A549 (cell line): Measurements from ENCODE around the gene ANKS1B. TPM values are rescaled to one million over a fixed set of nuclear protein-coding genes. Genes with fewer than 3 reads are reported as not detected.

Source experiments
- ATAC-seq, 2 experiments: fragments of 200-7000 bp in 1 of 2; fragments of >200 bp in 1 of 2; cut with Nextera tagmentation in 1 of 2; cut with Tn5 transposase in 1 of 2; 3 replicates each; pipeline versions ENCODE4 v1.8.0 to v1.9.1; 2018 to 2020; ENCODE audit warnings: mild to moderate bottlenecking in 1 of 2, moderate library complexity in 1 of 2
- CTCF ChIA-PET: fragments of 300-600 bp; sonication (Branson Sonifier 250); formaldehyde crosslinking; extraction: SDS; loops from one replicate; lab custom pipeline; 2021; ENCODE audit warnings: antibody characterized with exemption, inconsistent platforms; lab: Yijun Ruan, JAX
- POLR2A ChIA-PET: fragments of 350-600 bp; formaldehyde crosslinking; extraction: SDS; loops from one replicate; lab custom pipeline; 2021; ENCODE audit warnings: antibody characterized with exemption, inconsistent platforms; lab: Yijun Ruan, JAX
- DNase-seq, 2 experiments: peaks; one replicate each; pipeline versions ENCODE4 v3.0.0 to v3.0.0-alpha.2; 2011 to 2016; ENCODE audit warnings: low read depth in 1 of 2, low spot score in 1 of 2
- FAIRE-seq: peaks from 2 replicates; lab custom pipeline; 2011; peaks lifted over from hg19 to GRCh38; lab: Jason Lieb, UNC
- H3K27ac ChIP-seq, 2 experiments: fragments of >200 bp; sonication (Bioruptor Twin); formaldehyde crosslinking; 3 replicates each; pipeline ENCODE4 v1.5.1; 2016 to 2017
- H3K4me1 ChIP-seq: fragments of >200 bp; sonication (Bioruptor Twin); formaldehyde crosslinking; 3 replicates; pipeline ENCODE4 v1.6.1; 2016
- H3K4me2 ChIP-seq: fragments of >200 bp; sonication (Bioruptor Twin); formaldehyde crosslinking; 3 replicates; pipeline ENCODE4 v1.6.1; 2016
- H3K4me3 ChIP-seq: fragments of >200 bp; sonication (Bioruptor Twin); formaldehyde crosslinking; 3 replicates; pipeline ENCODE4 v1.5.1; 2016
- H3K9me3 ChIP-seq: fragments of >200 bp; sonication (Bioruptor Twin); formaldehyde crosslinking; 3 replicates; pipeline ENCODE4 v1.6.1; 2016
- BHLHE40 ChIP-seq: IDR thresholded peaks from 2 replicates; pipeline ENCODE4 v1.6.1; 2012; ENCODE audit warnings: low read depth, low read length, inconsistent platforms
- CBX2 ChIP-seq: fragments of 200-600 bp; sonication (generic); IDR thresholded peaks from 2 replicates; pipeline ENCODE4 v1.6.1; 2016; ENCODE audit warnings: low read depth, mild to moderate bottlenecking, borderline replicate concordance
- CHD4 ChIP-seq: fragments of 200-600 bp; sonication (generic); IDR thresholded peaks from 2 replicates; pipeline ENCODE4 v1.6.1; 2016; ENCODE audit warnings: antibody characterized with exemption, mild to moderate bottlenecking, borderline replicate concordance
- EHMT2 ChIP-seq: fragments of 200-600 bp; sonication (generic); IDR thresholded peaks from 2 replicates; pipeline ENCODE4 v1.6.1; 2016; ENCODE audit warnings: antibody characterized with exemption, low read depth, mild to moderate bottlenecking, moderate library complexity
- GATA3 ChIP-seq: IDR thresholded peaks from 2 replicates; pipeline ENCODE4 v1.6.1; 2012; ENCODE audit warnings: borderline replicate concordance
- HOXB13 ChIP-seq: fragments of 250-450 bp; sonication (Bioruptor Pico); IDR thresholded peaks from 2 replicates; pipeline ENCODE4 v1.5.0; 2020; ENCODE audit warnings: low read depth, mild to moderate bottlenecking, moderate library complexity
- HOXB5 ChIP-seq: fragments of 250-450 bp; sonication (Bioruptor Pico); IDR thresholded peaks from 2 replicates; pipeline ENCODE4 v1.5.0; 2020; ENCODE audit warnings: mild to moderate bottlenecking, moderate library complexity
- MAZ ChIP-seq: fragments of 150-350 bp; IDR thresholded peaks from 2 replicates; pipeline ENCODE4 v1.6.1; 2014; ENCODE audit warnings: antibody characterized with exemption, low read depth, low read length, borderline replicate concordance
- MYC ChIP-seq: IDR thresholded peaks from 2 replicates; pipeline ENCODE4 v1.6.1; 2012; ENCODE audit warnings: mild to moderate bottlenecking, inconsistent platforms, low read length, improper control_type of control experiment, borderline replicate concordance
- NFE2L2 ChIP-seq: fragments of 150-350 bp; conservative IDR thresholded peaks from 2 replicates; pipeline ENCODE4 v1.6.1; 2014; ENCODE audit warnings: low read length
- RARB ChIP-seq: fragments of 250-450 bp; sonication (Bioruptor Pico); IDR thresholded peaks from 2 replicates; pipeline ENCODE4 v1.8.0; 2021; ENCODE audit warnings: mild to moderate bottlenecking, moderate library complexity
- RFX5 ChIP-seq: fragments of 450-650 bp; IDR thresholded peaks from 2 replicates; pipeline ENCODE4 v1.7.1; 2014; ENCODE audit warnings: antibody characterized with exemption, mild to moderate bottlenecking, moderate library complexity
- RNF2 ChIP-seq: fragments of 200-600 bp; sonication (generic); IDR thresholded peaks from 2 replicates; pipeline ENCODE4 v1.6.1; 2016; ENCODE audit warnings: low read depth, mild to moderate bottlenecking, antibody characterized with exemption, moderate library complexity, borderline replicate concordance
- SMC3 ChIP-seq: fragments of >200 bp; sonication (Bioruptor Twin); formaldehyde crosslinking; IDR thresholded peaks from 3 replicates; pipeline ENCODE4 v1.6.1; 2018; ENCODE audit warnings: inconsistent platforms
- SREBF2 ChIP-seq: fragments of 450-650 bp; IDR thresholded peaks from 2 replicates; pipeline ENCODE4 v1.6.1; 2014; ENCODE audit warnings: mild to moderate bottlenecking, moderate library complexity
- TFCP2L1 ChIP-seq: fragments of 250-450 bp; sonication (Bioruptor Pico); IDR thresholded peaks from 2 replicates; pipeline ENCODE4 v1.5.0; 2021; ENCODE audit warnings: mild to moderate bottlenecking
- ZFP36 ChIP-seq: fragments of 450-650 bp; IDR thresholded peaks from 2 replicates; pipeline ENCODE4 v1.6.1; 2014; ENCODE audit warnings: borderline replicate concordance; ENCODE audit not compliant: partially characterized antibody
- ZNF302 ChIP-seq: fragments of 250-450 bp; sonication (Bioruptor Pico); IDR thresholded peaks from 2 replicates; pipeline ENCODE4 v1.9.0; 2021; ENCODE audit warnings: inconsistent platforms, mild to moderate bottlenecking, moderate library complexity
- WGBS: methylation state at CpG from one replicate; pipeline ENCODE4 v1.1.6; 2017; ENCODE audit errors: missing lambda C conversion rate; 5-methylcytosine and 5-hydroxymethylcytosine counted together
- polyA plus RNA-seq, 4 experiments: library from polyadenylated mRNA; depleted of rRNA in 3 of 4; stranded (reverse); fragments of >200 nt; fragmentation: RNase III in 1 of 4; extraction: RNeasy Plus Mini Kit Qiagen cat#74134 plus additional on column Dnase treatment in 1 of 4; gene quantifications; 2 replicates in 3 of 4; 3 replicates in 1 of 4; pipeline ENCODE4 v1.2.3, GENCODE V29; 2011 to 2017
- TF ChIP-seq, protein P1 (sequence below): fragments of >200 bp; sonication (Bioruptor Twin); formaldehyde crosslinking; IDR thresholded peaks from 2 replicates; pipeline ENCODE4 v1.6.1; 2016
- TF ChIP-seq, protein P2 (sequence below): IDR thresholded peaks from 2 replicates; pipeline ENCODE4 v1.6.1; 2012
- TF ChIP-seq, protein P3 (sequence below): IDR thresholded peaks from 2 replicates; pipeline ENCODE4 v1.6.1; 2012

The ANKS1B gene
- polyA plus RNA-seq, 2 of the 4 experiments (the other 2 are of a cell fraction), result 1.5 to 2.2 TPM

DNA sequence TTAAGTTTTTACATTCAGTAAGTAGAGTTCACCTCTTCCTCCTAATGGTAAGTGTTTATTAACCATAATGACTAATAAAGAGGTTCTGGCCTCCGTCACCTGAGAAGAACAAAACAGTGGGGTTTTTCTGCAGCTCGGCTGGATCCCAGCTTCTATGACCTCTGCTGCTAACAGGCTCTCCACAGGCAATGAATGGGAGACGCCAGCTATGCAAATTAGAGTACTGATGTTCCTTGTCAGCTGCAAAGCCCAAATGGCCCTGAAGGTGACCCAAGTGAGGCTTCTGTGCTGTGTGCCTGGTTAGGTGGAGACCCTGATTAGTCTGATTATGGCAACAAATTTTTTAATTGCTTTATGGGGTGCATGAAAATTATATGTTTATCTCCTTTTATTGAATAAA, 1121.6 kb downstream of the ANKS1B start (continued):
- TF ChIP-seq HOXB5 (CRISPR knock-in tag) (no peak), RFX5 (no peak)

DNA sequence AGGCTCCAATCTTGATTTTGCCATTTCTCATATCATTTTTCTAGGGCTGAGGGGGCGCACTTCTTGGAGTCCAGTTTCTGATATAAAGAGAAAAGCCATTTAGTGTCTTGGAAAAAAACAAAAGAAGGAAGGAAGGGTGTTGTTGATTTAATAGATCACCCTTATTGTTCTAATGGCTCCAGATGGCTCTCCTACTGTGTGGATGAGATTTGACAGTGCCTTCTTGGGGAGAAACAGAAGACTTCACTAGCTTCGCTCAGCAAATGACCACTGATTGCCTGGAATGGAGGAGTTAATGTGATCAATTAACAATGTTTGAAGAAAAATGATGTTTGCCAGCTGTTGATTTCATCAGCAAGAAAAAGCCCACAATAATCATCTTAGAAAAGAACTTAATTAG, 1123.5 kb downstream of the ANKS1B start:
- Histone ChIP-seq H3K4me3 (no peak overlapping the region), H3K4me2 (no peak overlapping the region), H3K27ac (no peak overlapping the region), H3K4me1 (no peaks in the 10 kb centered on the region), H3K9me3 (no peaks in the 10 kb centered on the region)
- ChIA-PET POLR2A (no interaction called here), CTCF (no interaction called here)
- no peak for FAIRE-seq
- DNase-seq, result no peak
- 26% methylated on average over 2 of the region's 2 CpGs for WGBS
- no peak for ATAC-seq
- no peak for TF ChIP-seq NFE2L2
- no peak for TF ChIP-seq ZFP36

DNA sequence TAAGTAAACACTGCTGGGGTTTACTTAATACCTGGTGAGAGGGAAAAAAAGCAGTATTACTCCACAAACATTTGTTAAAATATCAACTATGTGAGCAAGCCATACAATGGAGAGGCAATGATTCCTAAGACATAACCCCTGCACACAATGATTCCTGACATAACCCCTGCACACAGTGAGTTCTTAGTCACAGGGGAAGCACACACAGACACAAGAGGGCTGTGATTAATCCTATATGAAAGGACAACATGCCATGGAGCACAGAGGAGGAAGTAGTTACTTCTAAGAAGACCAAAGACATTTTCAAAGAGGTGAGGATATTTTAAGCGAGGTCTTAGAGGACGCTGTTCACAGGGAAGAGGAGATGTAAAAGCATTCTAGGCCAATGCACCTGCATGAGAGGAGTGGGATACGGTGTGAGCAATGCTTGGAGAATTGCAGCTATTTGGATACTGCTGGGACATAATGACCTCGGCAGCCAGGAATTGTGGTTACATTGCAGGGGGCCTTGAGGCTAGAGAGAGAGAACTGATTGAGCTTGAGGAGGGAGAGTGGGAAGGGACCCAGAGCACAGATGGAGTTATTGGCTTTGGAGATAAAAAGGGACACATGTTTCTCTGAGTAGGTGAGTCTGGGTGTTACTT, 1127.7 kb downstream of the ANKS1B start:
- DNase-seq (no peak), ATAC-seq (peak in 1 of 2 experiments; percentile 46; a peak in 2 of 6 replicates), FAIRE-seq (no peak)
- Histone ChIP-seq H3K4me2 (no peak overlapping the region), H3K4me3 (no peak overlapping the region), H3K27ac (no peak overlapping the region), H3K4me1 (no peaks in the 10 kb centered on the region), H3K9me3 (no peaks in the 10 kb centered on the region)
- POLR2A ChIA-PET, result no interaction called here
- TF ChIP-seq, protein P1, sequence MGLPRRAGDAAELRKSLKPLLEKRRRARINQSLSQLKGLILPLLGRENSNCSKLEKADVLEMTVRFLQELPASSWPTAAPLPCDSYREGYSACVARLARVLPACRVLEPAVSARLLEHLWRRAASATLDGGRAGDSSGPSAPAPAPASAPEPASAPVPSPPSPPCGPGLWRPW, result no peak
- no peak for TF ChIP-seq EHMT2
- TF ChIP-seq SMC3, result no peak
- no peak for TF ChIP-seq MAZ
- TF ChIP-seq RARB, result no peak
- no peak for TF ChIP-seq GATA3
- TF ChIP-seq BHLHE40, result no peak
- 31% methylated on average over 4 of the region's 4 CpGs for WGBS
- CTCF ChIA-PET, result no interaction called here

DNA sequence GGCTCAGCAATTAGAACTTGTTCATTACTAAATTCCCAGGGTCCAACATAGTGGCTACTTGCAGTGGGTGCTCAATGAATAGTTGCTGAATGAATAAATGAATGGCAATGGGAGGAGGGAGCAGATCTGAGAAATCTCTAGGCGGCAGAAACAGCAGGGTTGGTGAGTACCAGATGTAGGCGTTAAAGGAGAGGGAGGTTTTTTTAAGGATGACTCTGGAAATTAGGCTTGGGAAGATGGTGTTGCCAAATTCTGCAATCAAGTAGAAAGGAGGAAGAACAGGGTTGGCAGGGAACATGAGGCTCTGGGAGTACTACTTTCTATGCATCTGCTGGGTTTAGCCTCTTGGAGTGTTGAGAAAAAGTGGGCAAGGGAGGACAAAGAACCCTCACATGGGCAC, 1132.6 kb downstream of the ANKS1B start:
- ATAC-seq (no peak), FAIRE-seq (no peak), DNase-seq (no peak)
- H3K4me1 ChIP-seq, result no peaks in the 10 kb centered on the region
- H3K9me3 ChIP-seq, result no peaks in the 10 kb centered on the region
- ChIA-PET CTCF (no interaction called here), POLR2A (no interaction called here)
- no peak overlapping the region for H3K27ac ChIP-seq
- no peak overlapping the region for H3K4me3 ChIP-seq
- TF ChIP-seq HOXB13 (CRISPR knock-in tag), result no peak
- TF ChIP-seq RNF2, result no peak
- TF ChIP-seq, protein P2, sequence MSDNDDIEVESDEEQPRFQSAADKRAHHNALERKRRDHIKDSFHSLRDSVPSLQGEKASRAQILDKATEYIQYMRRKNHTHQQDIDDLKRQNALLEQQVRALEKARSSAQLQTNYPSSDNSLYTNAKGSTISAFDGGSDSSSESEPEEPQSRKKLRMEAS, result no peak
- TF ChIP-seq SREBF2, result no peak
- TF ChIP-seq CBX2, result no peak
- no peak for TF ChIP-seq MYC
- no peak for TF ChIP-seq CHD4
- H3K4me2 ChIP-seq, result no peak overlapping the region
- 44% methylated on average over 2 of the region's 2 CpGs for WGBS

DNA sequence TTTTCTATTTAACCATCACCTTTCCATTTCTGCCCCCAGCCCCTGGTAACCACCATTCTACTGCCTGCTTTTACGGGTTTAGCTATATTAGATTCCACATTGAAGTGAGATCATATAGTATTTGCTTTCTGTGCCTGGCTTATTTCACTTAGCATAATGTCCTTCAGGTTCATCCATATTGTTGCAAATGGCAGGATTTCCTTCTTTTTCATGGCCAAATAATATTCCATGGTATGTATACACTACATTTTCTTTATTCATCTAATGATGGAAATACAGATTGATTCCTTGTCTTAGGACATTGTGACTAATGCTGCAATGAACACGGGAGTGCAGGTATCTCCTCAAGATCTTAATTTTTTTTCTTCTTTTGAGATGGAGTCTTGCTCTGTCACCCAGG, 1137.5 kb downstream of the ANKS1B start:
- DNase-seq (no peak), ATAC-seq (no peak), FAIRE-seq (no peak)
- H3K4me2 ChIP-seq, result no peak overlapping the region
- CTCF ChIA-PET, result no interaction called here
- POLR2A ChIA-PET, result no interaction called here
- H3K27ac ChIP-seq, result no peak overlapping the region
- TF ChIP-seq, protein P3, sequence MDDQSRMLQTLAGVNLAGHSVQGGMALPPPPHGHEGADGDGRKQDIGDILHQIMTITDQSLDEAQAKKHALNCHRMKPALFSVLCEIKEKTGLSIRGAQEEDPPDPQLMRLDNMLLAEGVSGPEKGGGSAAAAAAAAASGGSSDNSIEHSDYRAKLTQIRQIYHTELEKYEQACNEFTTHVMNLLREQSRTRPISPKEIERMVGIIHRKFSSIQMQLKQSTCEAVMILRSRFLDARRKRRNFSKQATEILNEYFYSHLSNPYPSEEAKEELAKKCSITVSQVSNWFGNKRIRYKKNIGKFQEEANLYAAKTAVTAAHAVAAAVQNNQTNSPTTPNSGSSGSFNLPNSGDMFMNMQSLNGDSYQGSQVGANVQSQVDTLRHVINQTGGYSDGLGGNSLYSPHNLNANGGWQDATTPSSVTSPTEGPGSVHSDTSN, result no peak
- TF ChIP-seq MYC (no peak), ZNF302 (CRISPR knock-in tag) (no peak), GATA3 (no peak), TFCP2L1 (CRISPR knock-in tag) (no peak), EHMT2 (no peak)
- H3K4me3 ChIP-seq, result no peak overlapping the region
- 48% methylated on average over 2 of the region's 2 CpGs for WGBS
- H3K4me1 ChIP-seq, result no peaks in the 10 kb centered on the region
- H3K9me3 ChIP-seq, result no peaks in the 10 kb centered on the region
